GM06990 (cell line): ENCODE data around the gene HES4.

Experiments
- DNase-seq: peaks from one replicate; pipeline ENCODE4 v3.0.0-alpha.2; 2011; ENCODE audit not compliant: insufficient read length; ENCODE audit errors: extremely low read depth
- H3K27me3 ChIP-seq: replicated peaks from 2 replicates; pipeline ENCODE4 v1.6.0; 2011; ENCODE audit warnings: low read length; ENCODE audit not compliant: control insufficient read depth, insufficient read depth
- H3K36me3 ChIP-seq: 2 replicates; pipeline ENCODE4 v1.5.1; 2011; ENCODE audit warnings: low read length; ENCODE audit not compliant: control insufficient read depth, insufficient read depth
- H3K4me3 ChIP-seq: replicated peaks from 2 replicates; pipeline ENCODE4 v1.5.1; 2011; ENCODE audit warnings: low read depth, mild to moderate bottlenecking, control low read depth, low read length
- CTCF ChIP-seq: IDR thresholded peaks from 2 replicates; pipeline ENCODE4 v1.5.1; 2011; ENCODE audit warnings: low read length, control low read depth, mild to moderate bottlenecking, inconsistent platforms; ENCODE audit not compliant: insufficient read depth, poor library complexity, severe bottlenecking

Gene HES4

GRCh38 chr1:1006305-1007159 lies 6.6 kb upstream of the HES4 start:
- no peak for DNase-seq
- Histone ChIP-seq H3K36me3 (no peaks in the 10 kb centered on the region; the same call in 1 of the 2 replicates), H3K27me3 (peaks cover 3% of the 10 kb centered on the region), H3K4me3 (no peak overlapping the region)
- TF ChIP-seq CTCF: no peak

DNA sequence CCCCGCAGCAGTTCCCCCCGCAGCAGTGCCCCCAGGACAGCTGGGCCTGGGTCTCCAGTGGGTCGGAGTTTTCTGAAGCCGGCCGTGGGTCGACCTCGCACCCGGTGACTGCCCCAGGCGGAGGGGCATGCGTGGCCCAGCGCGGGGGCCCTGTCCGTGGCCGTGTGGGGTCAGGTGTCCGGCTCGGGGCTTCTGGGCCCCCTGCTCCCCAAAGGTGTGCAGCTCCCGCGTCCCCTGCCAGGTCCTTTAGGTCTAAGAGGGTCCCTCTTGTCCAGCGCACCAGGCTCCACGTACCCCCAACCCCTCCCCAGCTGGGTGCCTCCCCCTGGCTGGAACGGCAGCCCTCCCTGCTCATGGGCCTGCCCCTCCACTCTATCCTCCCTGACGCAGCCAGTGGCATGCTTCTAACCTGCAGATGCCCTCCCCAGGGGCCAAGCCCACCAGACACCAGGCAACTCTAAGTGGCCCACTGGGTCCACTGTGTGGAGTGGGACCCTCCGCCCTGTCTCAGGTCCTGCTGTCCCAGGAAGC lies 5.9 kb upstream of the HES4 start:
- Histone ChIP-seq H3K27me3 (peaks cover 3% of the 10 kb centered on the region), H3K36me3 (no peaks in the 10 kb centered on the region; the same call in 1 of the 2 replicates), H3K4me3 (no peak overlapping the region)
- no peak for TF ChIP-seq CTCF
- DNase-seq: no peak

- Histone ChIP-seq H3K4me3 (no peak overlapping the region), H3K27me3 (peaks cover 3% of the 10 kb centered on the region), H3K36me3 (no peaks in the 10 kb centered on the region; the same call in 1 of the 2 replicates)
- TF ChIP-seq CTCF: no peak
- no peak for DNase-seq
These were observed 5.1 kb upstream of the HES4 start for GRCh38 chr1:1004780-1005697.

DNA sequence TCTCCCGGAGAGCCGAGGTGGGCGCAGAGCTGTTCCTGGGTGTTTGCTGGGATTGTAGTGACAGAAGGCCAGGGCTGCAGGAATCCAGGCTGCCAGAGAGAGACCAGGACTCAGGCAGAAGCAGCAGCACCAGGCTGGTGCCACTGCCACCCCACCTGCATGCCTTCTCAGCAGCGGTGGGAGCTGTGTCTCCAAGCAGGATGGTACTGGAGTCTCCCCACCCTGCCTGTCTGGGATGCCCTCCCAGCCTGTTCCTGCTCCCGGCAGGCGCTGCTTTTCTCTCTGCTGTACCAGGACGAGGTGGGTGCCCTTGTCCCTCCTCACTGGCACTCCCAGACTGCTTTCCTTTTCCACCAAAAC lies 4.5 kb upstream of the HES4 start:
- no peaks in the 10 kb centered on the region; the same call in 1 of the 2 replicates for H3K36me3 ChIP-seq
- H3K27me3 ChIP-seq: peaks cover 3% of the 10 kb centered on the region
- H3K4me3 ChIP-seq: no peak overlapping the region
- no peak for TF ChIP-seq CTCF
- no peak for DNase-seq

DNA sequence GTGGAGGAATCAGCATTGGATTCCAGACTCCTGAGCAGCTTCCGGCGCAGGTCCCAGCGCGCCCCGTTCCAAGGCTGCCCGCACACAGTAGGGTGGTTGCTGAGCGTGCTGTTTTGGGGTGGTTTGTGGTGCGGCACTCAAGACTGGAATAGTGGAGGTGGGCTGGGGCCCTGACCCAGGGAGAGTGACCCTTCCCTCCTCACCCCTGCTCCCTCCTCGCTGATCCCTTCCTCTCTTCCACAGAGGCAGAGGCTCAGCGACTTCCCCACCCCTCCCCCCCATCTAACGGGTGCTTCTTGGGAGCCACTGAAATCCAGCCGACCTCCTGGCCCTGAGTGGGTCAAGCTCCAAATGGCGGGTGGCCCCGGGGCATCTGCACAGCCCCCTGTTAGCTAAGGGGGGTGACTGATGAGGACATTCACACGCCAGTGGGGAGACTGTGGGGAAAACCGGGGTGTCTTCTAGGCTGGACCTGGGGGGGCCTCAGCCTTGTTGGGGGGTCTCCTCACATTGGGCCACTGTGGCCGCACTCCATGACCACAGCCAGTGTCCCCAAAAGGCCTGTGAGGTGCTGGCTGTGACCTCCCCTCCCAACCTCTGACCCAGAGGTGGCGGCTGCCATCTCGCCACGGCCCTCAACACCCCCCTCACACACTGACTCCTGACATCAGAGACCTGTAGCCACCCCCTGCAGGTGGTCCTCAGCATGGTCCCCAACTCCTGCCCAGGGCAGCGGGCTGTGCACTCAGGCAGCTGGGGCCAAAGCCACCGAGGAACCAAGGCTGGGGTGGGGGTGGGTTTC lies 3.9 kb upstream of the HES4 start:
- Histone ChIP-seq H3K4me3 (no peak overlapping the region), H3K36me3 (no peaks in the 10 kb centered on the region; the same call in 1 of the 2 replicates), H3K27me3 (peaks cover 3% of the 10 kb centered on the region)
- no peak for TF ChIP-seq CTCF
- DNase-seq: no peak
